AG10803 (cell line): Measurements from ENCODE around the gene EFR3B.

Experiments
- DNase-seq: peaks from one replicate; pipeline ENCODE4 v3.0.0; 2010; ENCODE audit warnings: low read depth
- H3K4me3 ChIP-seq: 2 replicates; pipeline ENCODE4 v1.5.1; 2011; ENCODE audit warnings: mild to moderate bottlenecking, low read length, control low read depth
- TF ChIP-seq, protein P1 (sequence below): conservative IDR thresholded peaks from 2 replicates; pipeline ENCODE4 v1.5.1; 2011; ENCODE audit warnings: mild to moderate bottlenecking, low read length, control low read depth, inconsistent platforms

The EFR3B gene

DNA sequence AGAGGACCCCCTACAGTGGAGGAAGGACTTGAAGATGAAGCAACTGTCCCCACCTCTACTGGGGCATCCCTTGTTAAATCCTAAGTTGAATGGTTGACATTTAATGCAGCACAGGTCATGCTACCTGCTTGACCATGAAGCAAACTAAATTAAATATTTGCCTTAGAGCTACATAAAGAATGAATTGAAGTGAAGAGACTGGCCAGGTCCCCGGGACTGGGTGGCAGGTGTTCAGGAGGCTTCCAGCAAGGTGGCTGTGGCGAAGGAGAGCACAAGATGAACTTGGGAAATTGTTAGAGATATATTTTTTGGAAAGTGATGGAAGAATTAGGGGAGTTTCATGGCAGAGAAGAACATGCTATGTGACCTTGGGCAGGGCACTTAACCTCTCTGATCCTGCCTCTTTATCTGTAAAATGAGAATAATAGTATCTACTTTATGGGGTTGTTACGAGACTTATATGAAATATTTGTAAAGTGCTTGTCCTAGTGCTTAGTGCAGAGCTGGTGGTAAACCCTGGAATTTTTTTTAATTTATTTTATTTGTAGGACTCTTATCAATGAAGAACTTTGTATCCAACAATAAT lies 37.3 kb downstream of the EFR3B start:
- TF ChIP-seq, protein P1, sequence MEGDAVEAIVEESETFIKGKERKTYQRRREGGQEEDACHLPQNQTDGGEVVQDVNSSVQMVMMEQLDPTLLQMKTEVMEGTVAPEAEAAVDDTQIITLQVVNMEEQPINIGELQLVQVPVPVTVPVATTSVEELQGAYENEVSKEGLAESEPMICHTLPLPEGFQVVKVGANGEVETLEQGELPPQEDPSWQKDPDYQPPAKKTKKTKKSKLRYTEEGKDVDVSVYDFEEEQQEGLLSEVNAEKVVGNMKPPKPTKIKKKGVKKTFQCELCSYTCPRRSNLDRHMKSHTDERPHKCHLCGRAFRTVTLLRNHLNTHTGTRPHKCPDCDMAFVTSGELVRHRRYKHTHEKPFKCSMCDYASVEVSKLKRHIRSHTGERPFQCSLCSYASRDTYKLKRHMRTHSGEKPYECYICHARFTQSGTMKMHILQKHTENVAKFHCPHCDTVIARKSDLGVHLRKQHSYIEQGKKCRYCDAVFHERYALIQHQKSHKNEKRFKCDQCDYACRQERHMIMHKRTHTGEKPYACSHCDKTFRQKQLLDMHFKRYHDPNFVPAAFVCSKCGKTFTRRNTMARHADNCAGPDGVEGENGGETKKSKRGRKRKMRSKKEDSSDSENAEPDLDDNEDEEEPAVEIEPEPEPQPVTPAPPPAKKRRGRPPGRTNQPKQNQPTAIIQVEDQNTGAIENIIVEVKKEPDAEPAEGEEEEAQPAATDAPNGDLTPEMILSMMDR: no peak
- H3K4me3 ChIP-seq: no peak overlapping the region
- no peak for DNase-seq

DNA sequence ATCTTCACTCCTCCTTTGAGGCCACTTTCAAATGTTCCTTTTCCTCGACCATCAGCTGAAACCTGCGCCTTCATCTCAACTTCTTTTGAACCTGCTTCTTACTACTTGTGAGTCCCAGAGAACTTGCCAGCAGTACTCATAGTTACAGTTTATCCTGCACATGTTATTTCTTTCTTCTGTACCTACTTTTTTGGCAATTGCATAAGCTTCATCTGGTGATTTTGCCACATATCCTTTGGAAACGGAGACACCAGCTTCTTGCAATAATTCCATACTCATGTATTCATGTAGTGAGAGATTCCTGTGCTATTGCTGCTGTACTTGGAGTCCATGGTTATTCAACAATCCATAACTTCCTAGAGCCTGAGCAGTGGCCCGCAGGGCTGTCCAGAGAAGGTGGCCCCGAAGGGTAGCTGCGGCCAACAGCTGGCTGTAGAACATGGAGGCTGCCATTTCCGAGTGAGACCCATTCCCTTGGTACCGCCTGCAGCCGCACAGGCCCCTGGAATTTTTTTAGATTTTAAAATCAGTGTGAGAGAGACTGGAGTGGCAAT lies 39.4 kb downstream of the EFR3B start:
- no peak for DNase-seq
- TF ChIP-seq, protein P1: no peak
- no peak overlapping the region for H3K4me3 ChIP-seq

DNA sequence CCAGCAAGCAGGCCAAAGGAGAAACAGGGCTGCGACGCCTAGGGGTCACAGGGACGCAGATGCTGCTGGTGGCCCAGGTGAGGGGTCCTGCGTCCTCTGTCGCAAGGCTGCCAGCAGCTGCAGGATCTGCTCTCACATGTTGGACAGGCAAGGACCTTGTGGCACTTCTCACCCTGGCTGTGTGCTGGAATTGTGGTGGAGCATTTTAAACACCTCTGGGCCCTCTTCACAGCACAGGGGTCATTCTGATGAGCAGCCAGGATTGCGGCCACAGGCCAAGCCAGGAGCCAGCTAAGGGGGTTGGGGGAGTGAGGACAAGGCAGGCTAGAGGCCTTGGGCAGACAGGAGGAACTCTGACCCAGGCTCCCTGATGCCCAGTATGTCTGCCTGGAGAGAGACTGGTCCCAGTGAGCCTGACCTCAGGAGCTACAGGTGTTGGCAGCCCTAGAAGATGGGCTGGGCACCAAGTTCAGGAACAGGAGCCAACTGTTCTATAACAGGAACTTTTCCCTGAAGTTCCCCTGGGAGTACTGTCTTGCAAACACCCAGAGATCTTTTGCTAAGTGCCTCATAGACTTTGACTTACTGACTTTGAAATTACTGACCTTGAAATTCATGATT lies 40.2 kb downstream of the EFR3B start:
- no peak for DNase-seq
- no peak overlapping the region for H3K4me3 ChIP-seq
- TF ChIP-seq, protein P1: no peak

DNA sequence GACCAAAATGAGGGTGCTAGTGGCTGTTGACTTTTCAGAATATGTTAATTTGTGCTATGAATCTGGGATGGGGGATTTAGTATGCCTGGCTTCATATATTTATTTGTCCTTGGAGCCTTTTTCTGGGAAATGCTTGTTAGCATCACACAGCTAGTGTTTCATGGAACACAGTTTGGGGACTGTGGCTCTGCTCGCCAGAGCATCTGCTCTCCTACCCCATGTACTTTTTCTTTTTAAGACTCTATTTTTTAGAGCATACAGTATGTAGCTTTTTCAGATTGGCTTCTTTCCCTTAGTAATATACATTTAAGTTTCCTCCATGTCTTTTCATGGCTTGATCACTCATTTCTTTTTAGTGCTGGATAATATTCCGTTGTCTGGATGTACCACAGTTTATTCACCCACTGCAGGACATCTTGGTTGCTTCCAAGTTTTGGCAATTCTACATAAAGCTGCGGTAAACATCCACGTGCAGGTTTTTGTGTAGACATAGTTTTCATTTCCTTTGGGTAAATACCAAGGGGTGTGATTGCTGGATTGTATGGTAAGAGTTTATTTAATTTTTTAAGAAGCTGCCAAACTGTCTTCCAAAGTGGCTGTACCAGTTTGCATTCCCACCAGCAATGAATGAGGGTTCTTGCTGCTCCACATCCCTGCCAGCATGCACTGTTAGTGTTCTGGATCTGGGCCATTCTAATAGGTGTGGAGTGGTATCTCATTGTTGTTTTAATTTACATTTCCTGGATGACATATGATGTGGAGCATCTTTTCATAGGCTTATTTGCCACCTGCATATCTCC lies 44.1 kb downstream of the EFR3B start:
- no peak for DNase-seq
- H3K4me3 ChIP-seq: no peak overlapping the region
- TF ChIP-seq, protein P1: no peak

DNA sequence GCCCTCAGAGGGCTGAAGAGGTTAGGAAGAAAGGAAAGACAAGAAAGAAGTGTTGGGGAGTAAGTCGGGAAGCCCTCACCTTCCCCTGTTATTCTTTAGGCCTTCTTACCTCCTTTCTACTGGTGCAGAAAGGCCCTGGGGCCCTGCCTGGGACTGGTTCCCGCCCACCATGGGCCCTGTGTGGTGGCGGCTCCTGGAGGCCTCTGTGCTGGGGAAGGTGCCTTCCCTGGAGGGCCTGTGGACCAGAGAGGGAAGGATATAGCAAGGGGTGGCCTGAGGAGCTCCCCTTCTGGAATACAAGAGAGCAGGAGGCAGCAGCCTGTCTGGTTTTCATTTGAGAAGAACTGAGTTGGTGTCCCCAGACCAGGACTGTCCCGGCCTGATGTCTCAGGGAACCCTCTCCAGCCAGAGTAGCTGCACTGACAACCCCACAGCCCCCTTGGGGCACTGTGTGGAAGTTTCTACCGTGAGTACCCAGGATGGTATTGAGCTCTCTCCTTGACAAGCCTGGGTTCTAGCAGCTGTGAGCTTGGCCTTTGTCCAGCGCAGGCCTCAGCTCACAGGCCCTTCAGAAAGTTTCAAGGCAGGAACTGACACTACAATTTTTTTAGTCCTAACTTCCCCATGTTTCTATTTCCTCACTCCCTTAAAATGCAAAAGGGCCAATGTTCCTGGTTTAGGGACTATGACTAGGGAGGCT lies 47.1 kb downstream of the EFR3B start:
- DNase-seq: no peak
- TF ChIP-seq, protein P1: no peak
- no peak overlapping the region for H3K4me3 ChIP-seq

DNA sequence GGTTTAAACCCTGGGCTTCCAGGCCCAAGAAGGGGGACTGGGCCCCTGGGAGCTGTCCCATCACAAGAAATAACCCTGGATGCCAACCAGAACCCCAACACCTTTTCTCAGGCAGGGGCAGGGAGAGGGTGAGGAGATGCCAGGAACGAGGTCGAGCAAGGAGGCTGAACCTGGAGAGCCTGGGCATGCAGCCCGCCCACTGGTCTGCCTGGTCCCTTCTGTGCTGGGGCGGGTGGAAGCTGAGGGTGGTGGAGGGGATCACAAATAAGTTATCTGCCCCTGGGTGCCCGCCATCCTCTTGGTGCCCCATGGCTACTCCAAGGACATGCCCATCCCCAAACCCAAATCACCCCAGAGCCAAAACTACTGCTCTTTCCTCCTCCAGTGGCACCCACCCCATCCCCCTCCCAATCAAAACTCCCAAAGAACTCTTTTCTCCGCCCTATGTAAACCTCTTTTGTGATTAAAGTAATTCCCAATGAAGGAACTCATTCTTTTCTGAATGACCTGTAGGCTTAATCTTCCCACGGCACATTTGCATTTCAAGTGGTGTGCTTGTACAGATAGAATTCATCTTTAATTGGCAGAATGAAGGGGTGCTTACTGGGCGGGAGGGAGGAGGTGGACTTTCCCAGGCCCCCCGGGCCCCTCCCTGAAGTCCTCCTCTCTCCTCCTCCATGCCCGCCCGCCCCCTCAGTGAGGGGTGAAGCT lies 47.9 kb downstream of the EFR3B start:
- no peak overlapping the region for H3K4me3 ChIP-seq
- no peak for DNase-seq
- TF ChIP-seq, protein P1: no peak
